ENCODE data around the gene FKBP6. TPM values are rescaled to one million over a fixed set of nuclear protein-coding genes. Genes with fewer than 3 reads are reported as not detected.

Gene FKBP6
- total RNA-seq, 1 experiment from 2014 or later, result not detected

DNA sequence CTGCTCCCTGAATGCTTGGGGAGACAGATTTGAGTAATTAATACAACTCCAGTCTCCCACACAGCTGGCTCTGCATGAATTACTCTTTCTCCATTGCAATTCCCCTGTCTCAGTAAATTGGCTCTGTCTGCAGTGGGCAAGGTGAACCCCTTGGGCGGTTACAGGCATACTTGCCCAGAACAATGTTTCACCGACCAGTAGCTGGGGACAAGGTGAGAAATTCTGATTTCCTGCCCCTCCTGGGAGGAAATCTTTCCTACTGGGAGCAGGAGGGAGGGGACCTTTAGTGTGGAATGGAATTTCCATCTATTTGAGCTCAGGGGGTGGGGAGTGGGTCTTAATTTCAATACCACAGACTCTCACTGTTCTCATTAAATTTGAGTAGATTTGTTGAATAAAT is 63.4 kb downstream of the FKBP6 start:
- peaks cover 16 to 26% of the 10 kb centered on the region in 2 experiments for H3K4me1 Mint-ChIP-seq
- H3K14ac ChIP-seq (ENCODE audit: insufficient read depth, low read length), result no peak overlapping the region; the same call in 1 of the 2 replicates

More for the DNA sequence above, 63.4 kb downstream of the FKBP6 start:
- Histone ChIP-seq H3K9ac (ENCODE audit: extremely low read depth, insufficient read length, low read length) (no peak overlapping the region), H2AFZ (ENCODE audit: low read length) (no peak overlapping the region), H4K20me1 (ENCODE audit: control insufficient read depth, insufficient read depth, insufficient read length) (no peaks in the 10 kb centered on the region), H3K79me2 (ENCODE audit: insufficient read depth, low read length) (no peaks in the 10 kb centered on the region), H3K9me3 (ENCODE audit: control insufficient read depth, low read depth, low read length) (no peaks in the 10 kb centered on the region), H3K27me3 (ENCODE audit: insufficient read depth, low read length) (no peaks in the 10 kb centered on the region; the same call in 1 of the 2 replicates), H4K5ac (ENCODE audit: insufficient read length, low read depth, low read length) (no peak overlapping the region), H3K27ac (ENCODE audit: insufficient read length, low read depth, low read length) (no peak overlapping the region), H3K23me2 (ENCODE audit: insufficient read length, low read depth, low read length, poor library complexity, severe bottlenecking) (no peaks in the 10 kb centered on the region), H2BK12ac (ENCODE audit: insufficient read length, low read depth, low read length) (no peak overlapping the region), H2BK20ac (ENCODE audit: low read depth, low read length, poor library complexity, severe bottlenecking) (no peak overlapping the region), H3K56ac (ENCODE audit: insufficient read length, low read depth, low read length) (no peak overlapping the region), H2BK120ac (ENCODE audit: low read depth, low read length, poor library complexity, severe bottlenecking) (no peak overlapping the region), H3K4ac (ENCODE audit: low read depth, low read length) (no peak overlapping the region), H3T11ph (ENCODE audit: low read length) (no peak overlapping the region), H3K18ac (ENCODE audit: insufficient read length, low read depth, low read length) (no peak overlapping the region), H2BK5ac (ENCODE audit: insufficient read length, low read length) (no peak overlapping the region), H4K91ac (ENCODE audit: insufficient read length, low read depth, low read length) (no peak overlapping the region), H2AK5ac (ENCODE audit: insufficient read length, low read length) (no peak overlapping the region), H2BK15ac (ENCODE audit: low read depth, low read length) (no peak overlapping the region), H3K4me2 (ENCODE audit: insufficient read depth, insufficient read length, low read length) (no peak overlapping the region), H4K8ac (replicated peaks; ENCODE audit: insufficient read length, low read depth, low read length) (no peak overlapping the region), H3K4me1 (ENCODE audit: insufficient read depth, low read length) (peaks cover 3% of the 10 kb centered on the region; the same call in 1 of the 2 replicates), H3K79me1 (ENCODE audit: insufficient read depth, low read depth, low read length, poor library complexity, severe bottlenecking) (no peaks in the 10 kb centered on the region), H3K23ac (ENCODE audit: insufficient read length, low read depth, low read length) (no peak overlapping the region)
- DNase-seq, result no peak
- H3K27me3 Mint-ChIP-seq (ENCODE audit: low read depth), result peaks cover 8% of the 10 kb centered on the region
- H3K4me3 Mint-ChIP-seq, result no peak overlapping the region
- WGBS (ENCODE audit: extremely low coverage, insufficient read length, low lambda C conversion rate), result no CpG with 5 or more reads among the region's 2 CpGs
- peaks cover 2 to 8% (median 3%) of the 10 kb centered on the region in 3 experiments; a peak in 4 of 7 replicates for H3K36me3 Mint-ChIP-seq (ENCODE audit: insufficient read depth in 1 of 3, low read depth in 3 of 3)
- H3K27ac Mint-ChIP-seq, result no peak overlapping the region
- TF ChIP-seq, protein P1, sequence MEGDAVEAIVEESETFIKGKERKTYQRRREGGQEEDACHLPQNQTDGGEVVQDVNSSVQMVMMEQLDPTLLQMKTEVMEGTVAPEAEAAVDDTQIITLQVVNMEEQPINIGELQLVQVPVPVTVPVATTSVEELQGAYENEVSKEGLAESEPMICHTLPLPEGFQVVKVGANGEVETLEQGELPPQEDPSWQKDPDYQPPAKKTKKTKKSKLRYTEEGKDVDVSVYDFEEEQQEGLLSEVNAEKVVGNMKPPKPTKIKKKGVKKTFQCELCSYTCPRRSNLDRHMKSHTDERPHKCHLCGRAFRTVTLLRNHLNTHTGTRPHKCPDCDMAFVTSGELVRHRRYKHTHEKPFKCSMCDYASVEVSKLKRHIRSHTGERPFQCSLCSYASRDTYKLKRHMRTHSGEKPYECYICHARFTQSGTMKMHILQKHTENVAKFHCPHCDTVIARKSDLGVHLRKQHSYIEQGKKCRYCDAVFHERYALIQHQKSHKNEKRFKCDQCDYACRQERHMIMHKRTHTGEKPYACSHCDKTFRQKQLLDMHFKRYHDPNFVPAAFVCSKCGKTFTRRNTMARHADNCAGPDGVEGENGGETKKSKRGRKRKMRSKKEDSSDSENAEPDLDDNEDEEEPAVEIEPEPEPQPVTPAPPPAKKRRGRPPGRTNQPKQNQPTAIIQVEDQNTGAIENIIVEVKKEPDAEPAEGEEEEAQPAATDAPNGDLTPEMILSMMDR (conservative IDR thresholded peaks at IDR 0.05), result no peak
- H3K9me3 Mint-ChIP-seq, result peaks cover 23 to 28% of the 10 kb centered on the region in 2 experiments
